AG04450 (cell line): ENCODE results near the gene KRT3. TPM values are rescaled to one million over a fixed set of nuclear protein-coding genes. Genes with fewer than 3 reads are reported as not detected.

Source experiments
- CTCF ChIA-PET: fragments of 300-600, 350-600 bp; formaldehyde crosslinking; extraction: SDS; loops from one replicate; lab custom pipeline; 2022; ENCODE audit warnings: antibody characterized with exemption, inconsistent platforms; lab: Charles Lee
- POLR2A ChIA-PET: fragments of 350-600 bp; formaldehyde crosslinking; extraction: SDS; loops from one replicate; lab custom pipeline; 2021; ENCODE audit warnings: antibody characterized with exemption, inconsistent platforms; lab: Yijun Ruan, JAX
- DNase-seq: peaks from one replicate; pipeline ENCODE4 v3.0.0-alpha.2; 2011; ENCODE audit warnings: low read depth, low spot score
- H3K27ac ChIP-seq: one replicate; pipeline ENCODE4 v1.5.1; 2012; ENCODE audit warnings: low read depth, low read length, control low read depth
- H3K27me3 ChIP-seq: one replicate; pipeline ENCODE4 v1.6.0; 2012; ENCODE audit warnings: low read length; ENCODE audit not compliant: control insufficient read depth, insufficient read depth
- H3K4me3 ChIP-seq: 2 replicates; pipeline ENCODE4 v1.5.1; 2011; ENCODE audit warnings: mild to moderate bottlenecking, low read depth, low read length, control low read depth
- H3K9me3 ChIP-seq: 2 replicates; pipeline ENCODE4 v1.5.1; 2012; ENCODE audit warnings: low read length; ENCODE audit not compliant: control insufficient read depth, insufficient read depth
- polyA plus RNA-seq: library from polyadenylated mRNA; depleted of rRNA; stranded (reverse); fragments of >200 nt; gene quantifications from 2 replicates; pipeline ENCODE4 v1.2.3, GENCODE V29; 2011
- TF ChIP-seq, protein P1 (sequence below): IDR thresholded peaks from 2 replicates; pipeline ENCODE4 v1.5.1; 2011; ENCODE audit warnings: low read depth, low read length, control low read depth, inconsistent platforms

KRT3 gene
- polyA plus RNA-seq, 1 experiment = not detected

- TF ChIP-seq, protein P1, sequence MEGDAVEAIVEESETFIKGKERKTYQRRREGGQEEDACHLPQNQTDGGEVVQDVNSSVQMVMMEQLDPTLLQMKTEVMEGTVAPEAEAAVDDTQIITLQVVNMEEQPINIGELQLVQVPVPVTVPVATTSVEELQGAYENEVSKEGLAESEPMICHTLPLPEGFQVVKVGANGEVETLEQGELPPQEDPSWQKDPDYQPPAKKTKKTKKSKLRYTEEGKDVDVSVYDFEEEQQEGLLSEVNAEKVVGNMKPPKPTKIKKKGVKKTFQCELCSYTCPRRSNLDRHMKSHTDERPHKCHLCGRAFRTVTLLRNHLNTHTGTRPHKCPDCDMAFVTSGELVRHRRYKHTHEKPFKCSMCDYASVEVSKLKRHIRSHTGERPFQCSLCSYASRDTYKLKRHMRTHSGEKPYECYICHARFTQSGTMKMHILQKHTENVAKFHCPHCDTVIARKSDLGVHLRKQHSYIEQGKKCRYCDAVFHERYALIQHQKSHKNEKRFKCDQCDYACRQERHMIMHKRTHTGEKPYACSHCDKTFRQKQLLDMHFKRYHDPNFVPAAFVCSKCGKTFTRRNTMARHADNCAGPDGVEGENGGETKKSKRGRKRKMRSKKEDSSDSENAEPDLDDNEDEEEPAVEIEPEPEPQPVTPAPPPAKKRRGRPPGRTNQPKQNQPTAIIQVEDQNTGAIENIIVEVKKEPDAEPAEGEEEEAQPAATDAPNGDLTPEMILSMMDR = no peak
- DNase-seq = no peak
- ChIA-PET POLR2A (no interaction called here), CTCF (interaction anchor here (0.6 to 0.9 kb wide), 2 partner anchors 427 to 521 kb away, joined by 3 to 4 read pairs; no protein-coding TSS in a partner anchor)
- Histone ChIP-seq H3K27ac (no peak overlapping the region), H3K27me3 (peaks cover 3% of the 10 kb centered on the region), H3K4me3 (no peak overlapping the region), H3K9me3 (no peaks in the 10 kb centered on the region; the same call in 1 of the 2 replicates)
Observed at GRCh38 chr12:52799505-52800211, 3.7 kb upstream of the KRT3 start.

- no peak for DNase-seq
- ChIA-PET CTCF (interaction anchor here (1.2 kb wide), 1 partner anchor 67 kb away, joined by 4 read pairs; no protein-coding TSS in a partner anchor), POLR2A (no interaction called here)
- H3K27ac ChIP-seq = no peak overlapping the region
- H3K4me3 ChIP-seq = no peak overlapping the region
- TF ChIP-seq, protein P1 = no peak
- peaks cover 3% of the 10 kb centered on the region for H3K27me3 ChIP-seq
- no peaks in the 10 kb centered on the region; the same call in 1 of the 2 replicates for H3K9me3 ChIP-seq
Observed at GRCh38 chr12:52798671-52799504, 3.0 kb upstream of the KRT3 start.

GRCh38 chr12:52798003-52798670 is 2.2 kb upstream of the KRT3 start:
- Histone ChIP-seq H3K9me3 (no peaks in the 10 kb centered on the region; the same call in 1 of the 2 replicates), H3K27me3 (peaks cover 3% of the 10 kb centered on the region), H3K4me3 (no peak overlapping the region), H3K27ac (no peak overlapping the region)
- CTCF ChIA-PET = interaction anchor here (1.2 kb wide), 1 partner anchor 68 kb away, joined by 4 read pairs; no protein-coding TSS in a partner anchor
- no peak for DNase-seq
- TF ChIP-seq, protein P1 = no peak
- POLR2A ChIA-PET = no interaction called here

- TF ChIP-seq, protein P1 = no peak
- ChIA-PET CTCF (interaction anchor here (1.2 kb wide), 1 partner anchor 68 kb away, joined by 4 read pairs; no protein-coding TSS in a partner anchor), POLR2A (no interaction called here)
- Histone ChIP-seq H3K9me3 (no peaks in the 10 kb centered on the region; the same call in 1 of the 2 replicates), H3K27ac (no peak overlapping the region), H3K27me3 (peaks cover 3% of the 10 kb centered on the region), H3K4me3 (no peak overlapping the region)
- no peak for DNase-seq
Observed at GRCh38 chr12:52797529-52797894, 1.6 kb upstream of the KRT3 start.
